GM13977 (cell line): Measurements from ENCODE around the gene FTO.
"Not testable (repeated sequence)": the region's sequence is repeated elsewhere in the genome, so short reads cannot be mapped to it uniquely, and the experiment has no call there.

Experiments
- DNase-seq: peaks from one replicate; pipeline ENCODE4 v3.0.0; 2012; ENCODE audit warnings: low spot score
- CTCF ChIP-seq: IDR thresholded peaks from 2 replicates; pipeline ENCODE4 v1.5.1; 2012; ENCODE audit warnings: mild to moderate bottlenecking, control low read depth; ENCODE audit not compliant: insufficient read depth; ENCODE audit errors: extremely low read depth, missing control alignments
- in situ Hi-C: fragments of 300-500 bp; cut with MboI; formaldehyde crosslinking; loops from one replicate; pipeline ENCODE4 v1.12.0; 2022; ENCODE audit warnings: low sequenced_read_pairs, low pct_unique_long_range_greater_than_20kb, mixed read lengths, inconsistent platforms; ENCODE audit not compliant: unreplicated experiment

The FTO gene

GRCh38 chr16:53672461-53672860 is 31.5 kb upstream of the FTO start:
- DNase-seq, result no peak
- TF ChIP-seq CTCF, result no peak
- in situ Hi-C loops, result no loop called here

GRCh38 chr16:53673189-53673588 is 30.8 kb upstream of the FTO start:
- no peak for TF ChIP-seq CTCF
- no peak for DNase-seq
- in situ Hi-C loops, result no loop called here

- DNase-seq, result no peak
- in situ Hi-C loops, result no loop called here
- TF ChIP-seq CTCF, result no peak
These were observed 25.8 kb upstream of the FTO start for GRCh38 chr16:53678155-53678554.

- DNase-seq, result no peak
- in situ Hi-C loops, result no loop called here
- no peak for TF ChIP-seq CTCF
These were observed 25.1 kb upstream of the FTO start for GRCh38 chr16:53678756-53679343.

- DNase-seq, result no peak
- in situ Hi-C loops, result no loop called here
- no peak for TF ChIP-seq CTCF
These were observed 23.2 kb upstream of the FTO start for GRCh38 chr16:53680756-53681155.

- DNase-seq, result no peak
- no peak for TF ChIP-seq CTCF
- in situ Hi-C loops, result no loop called here
These were observed 22.6 kb upstream of the FTO start for GRCh38 chr16:53681354-53681753.

- DNase-seq, in situ Hi-C loops: not testable (repeated sequence)
These were observed 18.6 kb upstream of the FTO start for GRCh38 chr16:53685334-53685733.
